Stimulated activated CD8-positive, alpha-beta memory T cell treated with anti-CD3 and anti-CD28 coated beads, Interleukin-15, amount 100 ng/mL, for 4 hours (primary cell): Measurements from ENCODE around the gene GPR137.

ENCODE experiments used
- DNase-seq, 2 donors: peaks; one replicate each; pipeline ENCODE4 v3.0.0-alpha.2; 2020; ENCODE audit warnings: low read depth in 2 of 2

Gene GPR137

DNA sequence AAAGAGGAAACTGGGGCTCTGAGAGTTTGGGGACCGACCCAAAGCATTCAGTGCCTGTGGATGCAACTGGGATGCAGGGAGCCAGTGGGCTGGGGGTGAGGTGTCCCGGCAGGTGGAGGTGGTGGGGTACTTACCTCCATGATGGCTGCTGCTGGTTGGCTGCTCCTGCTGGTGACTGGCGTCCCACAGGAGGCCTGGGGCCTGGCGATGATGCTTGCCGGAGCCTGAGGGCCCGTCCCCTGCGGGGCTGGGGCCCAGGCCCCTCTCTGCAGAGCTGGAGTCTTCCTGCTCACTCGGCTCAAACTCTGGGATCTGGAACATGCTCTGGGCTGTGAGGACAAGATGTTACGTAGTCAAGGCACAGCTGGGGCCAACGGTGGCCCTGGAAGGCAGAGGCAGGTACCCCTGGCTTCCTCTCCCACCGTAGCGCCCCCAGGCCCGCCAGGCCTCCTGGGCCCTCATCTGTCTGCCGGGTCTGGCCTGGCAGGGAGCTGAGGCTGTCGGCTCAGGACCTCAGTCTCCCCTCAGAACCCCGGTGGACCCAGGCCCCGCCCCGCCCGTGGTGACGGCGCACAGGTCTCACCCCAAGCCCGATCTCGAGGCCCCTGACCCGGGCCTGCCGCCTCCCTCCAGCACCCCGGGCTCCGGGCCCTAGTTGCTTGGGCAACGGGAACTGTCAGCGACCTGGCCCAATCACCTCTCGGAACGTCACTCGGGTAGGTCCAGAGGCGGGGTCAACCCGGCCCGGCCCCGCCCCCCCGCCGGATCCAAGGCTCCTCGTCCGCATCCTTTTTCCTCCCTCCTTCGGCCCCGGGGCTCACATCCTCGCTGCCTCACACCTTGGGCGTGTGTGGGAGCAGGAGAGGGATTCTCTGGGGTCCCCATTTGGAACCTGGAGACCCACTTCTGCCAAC is 1.3 kb upstream of the GPR137 start, which contains the start of gene BAD:
Gene BAD (minus strand): TSS at position 618 of the 914 bp plus-strand sequence. CDS start 297 bp downstream, at position 321.
- peak; percentile 82 to 84 for DNase-seq

DNA sequence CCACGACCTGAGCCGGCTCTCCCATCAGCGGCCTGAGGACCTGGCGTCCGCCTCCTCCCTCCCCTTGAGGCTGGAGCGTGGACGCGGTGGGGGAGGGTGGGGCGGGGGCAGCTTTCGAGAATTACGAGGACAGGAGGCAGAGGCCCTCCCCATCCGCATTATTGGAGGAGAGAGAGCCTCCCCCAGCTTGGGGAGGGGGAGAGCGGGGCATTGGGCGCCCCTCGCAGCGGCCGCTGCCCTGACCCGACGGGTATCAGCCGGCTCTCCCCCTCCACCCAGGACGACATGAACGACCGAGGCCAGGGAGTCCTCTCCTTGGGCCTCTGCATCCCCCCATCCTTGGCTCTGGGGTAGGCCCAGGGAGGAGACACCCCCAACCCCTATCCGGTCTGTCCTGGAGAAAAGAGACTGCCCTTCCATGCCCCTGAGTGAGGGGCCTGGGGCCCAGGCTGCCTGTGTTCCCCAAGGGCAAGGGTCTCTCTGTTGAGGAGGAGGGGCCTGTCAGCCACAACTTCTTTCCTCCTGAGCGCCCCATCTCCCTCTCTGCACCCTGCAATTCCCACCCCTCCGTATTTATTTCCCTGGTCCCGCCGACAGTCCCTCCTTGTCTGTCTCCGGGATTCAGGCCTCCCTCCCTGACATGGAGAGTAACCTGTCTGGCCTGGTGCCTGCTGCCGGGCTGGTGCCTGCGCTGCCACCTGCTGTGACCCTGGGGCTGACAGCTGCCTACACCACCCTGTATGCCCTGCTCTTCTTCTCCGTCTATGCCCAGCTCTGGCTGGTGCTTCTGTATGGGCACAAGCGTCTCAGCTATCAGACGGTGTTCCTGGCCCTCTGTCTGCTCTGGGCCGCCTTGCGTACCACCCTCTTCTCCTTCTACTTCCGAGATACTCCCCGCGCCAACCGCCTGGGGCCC is 495 bp downstream of the GPR137 start:
- no peak for DNase-seq

DNA sequence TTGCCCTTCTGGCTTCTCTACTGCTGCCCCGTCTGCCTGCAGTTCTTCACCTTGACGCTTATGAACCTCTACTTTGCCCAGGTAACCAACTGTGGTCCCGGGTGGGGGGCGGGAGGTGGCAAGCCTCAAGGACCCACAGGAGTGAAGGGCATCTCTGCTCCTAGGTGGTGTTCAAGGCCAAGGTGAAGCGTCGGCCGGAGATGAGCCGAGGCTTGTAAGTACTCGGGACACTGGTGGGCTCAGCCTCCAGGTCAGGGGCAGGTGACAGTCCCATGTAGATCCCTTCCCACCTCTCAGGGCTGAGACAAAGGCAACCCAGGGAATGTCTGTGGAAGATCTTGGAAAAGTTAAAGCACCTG is 1.1 kb downstream of the GPR137 start:
- DNase-seq, result no peak

DNA sequence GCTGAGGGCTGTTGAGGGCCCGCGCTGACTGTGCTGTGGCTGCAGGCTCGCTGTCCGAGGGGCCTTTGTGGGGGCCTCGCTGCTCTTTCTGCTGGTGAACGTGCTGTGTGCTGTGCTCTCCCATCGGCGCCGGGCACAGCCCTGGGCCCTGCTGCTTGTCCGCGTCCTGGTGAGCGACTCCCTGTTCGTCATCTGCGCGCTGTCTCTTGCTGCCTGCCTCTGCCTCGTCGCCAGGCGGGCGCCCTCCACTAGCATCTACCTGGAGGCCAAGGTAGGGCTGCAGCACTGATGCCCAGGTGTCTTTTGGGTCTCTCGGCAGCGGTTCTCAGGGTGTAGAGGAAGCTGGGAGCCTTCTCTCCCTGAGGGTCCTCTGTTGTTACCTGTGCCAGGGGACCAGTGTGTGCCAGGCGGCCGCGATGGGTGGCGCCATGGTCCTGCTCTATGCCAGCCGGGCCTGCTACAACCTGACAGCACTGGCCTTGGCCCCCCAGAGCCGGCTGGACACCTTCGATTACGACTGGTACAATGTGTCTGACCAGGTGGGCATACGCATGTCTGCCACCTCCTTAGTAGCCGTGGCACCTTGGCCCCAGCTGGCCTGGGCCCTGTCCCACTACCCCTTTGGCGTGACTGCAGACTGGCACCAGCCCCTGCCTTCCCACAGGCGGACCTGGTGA is 2.2 kb downstream of the GPR137 start:
- no peak for DNase-seq

DNA sequence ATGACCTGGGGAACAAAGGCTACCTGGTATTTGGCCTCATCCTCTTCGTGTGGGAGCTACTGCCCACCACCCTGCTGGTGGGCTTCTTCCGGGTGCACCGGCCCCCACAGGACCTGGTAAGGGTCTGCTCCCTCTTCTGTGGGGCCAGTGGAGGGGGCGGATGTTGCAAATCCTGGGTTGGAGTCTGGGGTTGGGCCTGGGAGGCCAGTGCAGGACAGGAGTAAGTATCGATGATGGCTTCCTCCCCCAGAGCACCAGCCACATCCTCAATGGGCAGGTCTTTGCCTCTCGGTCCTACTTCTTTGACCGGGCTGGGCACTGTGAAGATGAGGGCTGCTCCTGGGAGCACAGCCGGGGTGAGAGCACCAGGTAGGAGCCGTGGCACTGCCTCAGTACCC is 2.7 kb downstream of the GPR137 start:
- no peak for DNase-seq

DNA sequence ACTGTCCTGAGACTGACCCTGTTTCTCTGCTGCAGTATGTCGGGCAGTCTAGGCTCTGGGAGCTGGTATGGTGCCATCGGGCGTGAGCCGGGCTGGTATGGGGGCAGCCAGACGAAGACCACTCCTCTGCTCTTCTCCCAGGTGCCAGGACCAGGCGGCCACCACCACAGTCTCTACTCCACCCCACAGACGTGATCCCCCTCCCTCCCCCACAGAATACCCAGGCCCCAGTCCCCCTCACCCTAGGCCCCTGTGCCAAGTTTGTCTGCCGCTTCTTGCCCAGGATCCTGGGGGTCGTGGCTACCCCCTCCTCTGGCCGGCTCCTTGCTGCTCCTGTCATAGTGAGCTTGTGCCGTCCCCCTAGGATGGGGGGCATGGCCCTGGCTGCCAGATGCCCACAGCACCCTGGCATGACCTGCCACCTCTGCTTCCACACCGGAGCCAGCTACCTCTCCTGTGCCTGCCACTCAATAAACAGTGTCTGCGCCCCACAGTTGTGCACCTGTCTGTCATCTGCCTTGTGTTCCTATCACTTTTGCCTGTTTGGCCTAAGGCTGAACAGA is 3.4 kb downstream of the GPR137 start:
- no peak for DNase-seq

DNA sequence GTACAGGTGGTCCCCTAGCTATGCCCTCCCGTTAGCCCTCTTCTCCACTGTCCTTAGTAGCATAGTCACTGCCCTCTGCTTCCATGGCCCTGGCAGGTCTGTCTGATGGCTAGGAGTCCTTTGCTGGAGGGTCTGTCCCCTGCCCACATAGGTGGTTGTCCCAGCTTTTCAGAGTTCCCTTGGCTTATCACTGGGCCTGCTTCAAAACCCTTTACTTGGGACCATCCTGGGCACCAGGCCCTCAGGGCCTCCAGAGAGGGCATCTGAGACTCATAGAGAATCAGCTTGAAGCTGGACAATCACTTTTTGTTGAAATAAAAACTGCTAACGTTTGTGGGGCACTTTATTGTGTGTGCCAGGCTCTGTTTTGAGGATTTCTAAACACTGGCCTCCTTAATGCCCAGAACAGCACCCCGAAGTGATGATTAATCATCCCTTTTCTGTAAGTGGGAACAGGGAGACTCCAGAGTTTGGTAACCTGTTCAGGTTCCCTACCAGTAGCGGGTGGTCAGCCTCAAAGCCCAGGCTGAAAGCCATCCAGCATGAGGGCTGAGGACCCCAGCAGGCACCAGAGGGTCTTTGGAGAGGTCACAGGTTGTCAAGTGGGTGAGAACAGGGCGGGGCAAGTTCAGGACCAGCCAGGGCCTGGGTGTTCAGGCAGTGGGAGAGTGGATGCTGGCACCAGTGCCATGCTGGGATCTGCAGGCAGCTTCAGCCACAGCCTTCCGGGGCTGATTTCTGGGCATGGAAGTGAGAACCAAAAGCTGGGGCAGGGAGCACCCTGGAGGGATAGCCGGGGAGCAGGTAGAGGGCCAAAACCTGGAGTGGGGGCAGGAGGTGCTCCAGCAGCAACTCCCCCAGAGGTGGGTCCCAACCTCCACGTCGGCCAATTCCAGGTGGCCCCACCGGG is 5.0 kb downstream of the GPR137 start:
- no peak for DNase-seq

DNA sequence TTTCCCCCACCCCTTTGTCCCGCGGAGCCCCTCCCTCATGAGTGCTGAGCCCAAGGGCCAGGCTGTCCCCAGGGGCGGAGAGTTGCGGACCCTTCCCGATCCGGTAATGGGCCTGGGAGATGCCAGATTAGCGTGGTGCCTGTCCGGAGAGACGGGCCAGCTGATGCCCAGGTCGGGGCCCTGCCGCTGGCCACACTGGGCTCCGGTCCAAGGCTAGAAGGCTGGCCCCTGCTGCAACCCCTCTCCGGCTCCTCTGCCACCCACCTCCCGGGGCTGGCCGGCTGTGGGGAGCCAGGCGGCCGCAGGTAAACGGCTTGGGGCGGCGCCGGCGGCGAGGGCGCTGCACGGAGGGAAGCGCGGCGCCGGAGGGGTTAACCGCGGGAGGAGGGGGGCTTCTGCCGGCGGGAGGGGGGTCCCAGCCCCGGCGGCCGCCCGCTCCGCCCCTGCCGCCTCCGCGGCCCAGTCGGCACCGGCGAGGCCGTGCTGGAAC is 5.7 kb downstream of the GPR137 start, which contains the start of gene KCNK4:
Gene KCNK4 (plus strand): TSS at position 41 of the 490 bp plus-strand sequence. CDS start 1,717 bp downstream, outside the sequence.
- DNase-seq, result no peak

DNA sequence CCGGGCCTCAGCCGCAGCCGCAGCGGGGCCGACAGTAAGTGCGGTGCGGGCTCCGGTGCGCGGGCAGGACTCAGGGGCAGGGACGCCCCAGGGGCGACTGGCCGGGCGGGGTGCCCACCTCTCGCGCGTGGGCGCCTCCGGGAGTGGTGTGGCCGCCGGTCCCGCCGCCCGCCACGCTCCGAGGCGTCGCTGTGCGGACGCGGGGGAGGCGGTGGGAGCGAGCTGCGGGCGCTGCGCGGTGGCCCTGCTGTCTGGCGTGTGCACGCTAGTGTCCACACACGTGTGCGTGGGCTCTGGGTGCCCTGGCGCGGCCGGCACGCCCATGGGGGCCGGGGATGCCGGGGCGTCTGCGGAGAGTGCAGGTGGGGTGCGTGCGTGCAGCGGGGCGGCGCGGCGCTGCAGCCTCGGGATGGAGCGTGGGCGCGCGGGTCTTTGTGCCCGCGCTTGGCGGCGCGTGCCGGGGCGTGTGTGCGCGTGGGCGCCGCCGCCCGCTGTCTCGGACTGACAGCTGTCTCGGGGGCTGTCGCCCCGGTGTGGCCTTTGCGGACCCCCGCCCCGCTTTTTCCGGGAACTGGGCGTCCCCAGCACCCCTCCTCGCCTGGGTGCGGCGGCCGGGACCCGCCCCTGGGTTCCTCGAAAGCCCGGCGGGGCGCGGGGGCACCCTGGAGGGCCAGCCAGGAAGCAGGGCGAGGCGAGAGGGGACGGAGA is 6.3 kb downstream of the GPR137 start:
- no peak for DNase-seq

DNA sequence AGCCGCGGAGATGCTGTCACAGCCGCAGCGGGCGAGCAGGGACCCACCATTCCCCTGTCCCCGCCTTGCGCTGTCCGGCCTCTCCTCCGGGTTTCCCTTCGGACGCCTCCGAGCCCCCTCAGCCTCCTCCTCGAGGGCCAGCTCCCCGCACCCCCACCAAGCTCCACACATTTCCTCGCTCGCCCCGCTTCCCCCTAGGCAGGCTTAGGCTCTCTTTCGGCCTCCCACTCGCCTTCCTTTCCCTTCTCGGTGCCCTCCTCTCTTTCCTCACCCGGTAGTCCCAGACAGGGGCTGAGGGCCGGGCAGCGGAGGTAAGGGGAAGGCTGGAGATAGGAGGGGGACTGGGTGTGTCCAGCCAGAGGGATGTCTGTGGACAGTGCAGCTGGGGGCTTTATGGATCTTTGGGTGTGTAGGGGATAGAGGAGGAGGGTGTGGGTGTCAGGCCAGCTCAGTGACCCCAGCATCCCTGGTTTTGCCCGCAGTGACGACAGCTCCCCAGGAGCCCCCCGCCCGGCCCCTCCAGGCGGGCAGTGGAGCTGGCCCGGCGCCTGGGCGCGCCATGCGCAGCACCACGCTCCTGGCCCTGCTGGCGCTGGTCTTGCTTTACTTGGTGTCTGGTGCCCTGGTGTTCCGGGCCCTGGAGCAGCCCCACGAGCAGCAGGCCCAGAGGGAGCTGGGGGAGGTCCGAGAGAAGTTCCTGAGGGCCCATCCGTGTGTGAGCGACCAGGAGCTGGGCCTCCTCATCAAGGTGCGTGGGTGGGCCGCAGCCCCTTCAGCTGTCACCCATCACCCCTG is 7.0 kb downstream of the GPR137 start:
- DNase-seq, result no peak

DNA sequence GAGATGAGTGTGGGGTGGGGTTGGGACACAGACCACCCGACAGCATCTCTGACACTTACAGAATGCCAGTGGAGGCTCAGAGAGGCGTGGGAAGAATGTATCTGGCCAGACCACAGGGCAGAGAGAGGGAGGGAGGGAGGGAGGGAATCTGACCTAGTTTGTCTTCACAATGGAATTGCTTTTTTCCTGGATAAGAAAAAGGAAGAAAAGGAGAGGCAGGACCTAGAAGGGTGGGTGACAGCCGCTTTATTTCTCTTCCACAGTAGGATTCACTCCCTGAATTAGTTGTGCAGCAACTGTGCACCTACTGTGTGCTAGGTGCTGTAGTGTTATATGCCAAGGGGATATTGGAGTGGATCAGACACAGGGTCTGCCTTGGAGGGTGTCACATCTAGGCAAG is 9.1 kb downstream of the GPR137 start:
- DNase-seq, result no peak

DNA sequence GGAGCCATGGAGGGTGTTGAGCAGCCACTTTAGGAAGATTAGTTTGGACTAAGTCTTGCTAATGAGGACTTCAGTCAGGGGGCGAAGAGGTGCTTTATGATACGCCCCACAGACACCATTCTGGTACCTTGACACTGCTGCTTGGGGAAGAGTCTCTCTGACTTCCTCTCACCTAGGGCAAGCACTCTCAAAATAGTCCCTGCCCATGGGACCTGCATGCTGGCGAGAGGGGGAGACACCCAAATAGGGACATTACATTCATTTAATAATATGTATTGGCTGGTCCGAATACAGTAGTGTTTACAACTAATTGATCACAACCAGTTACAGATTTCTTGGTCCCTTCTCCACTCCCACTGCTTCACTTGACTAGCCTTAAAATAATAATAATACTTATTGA is 10.1 kb downstream of the GPR137 start:
- DNase-seq, result no peak

DNA sequence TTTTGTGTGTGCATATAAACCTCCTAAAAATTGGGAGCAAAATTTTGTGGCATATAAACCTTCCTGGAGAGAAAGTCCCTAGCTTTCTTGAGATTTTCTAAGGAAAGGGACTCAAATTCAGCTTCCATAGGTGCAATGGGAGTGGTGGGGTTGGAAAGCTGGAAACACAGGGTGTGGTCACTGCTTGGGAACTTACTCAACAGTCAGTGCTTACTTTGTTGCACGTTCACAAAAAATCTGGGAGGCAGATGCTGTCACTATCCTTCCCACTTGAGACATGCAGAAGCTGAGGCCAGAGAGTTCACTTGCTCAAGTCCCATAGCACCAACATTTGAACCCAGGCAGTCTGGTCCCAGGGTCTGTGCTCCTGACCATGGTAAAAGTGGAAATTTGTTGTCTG is 10.6 kb downstream of the GPR137 start:
- DNase-seq, result no peak

DNA sequence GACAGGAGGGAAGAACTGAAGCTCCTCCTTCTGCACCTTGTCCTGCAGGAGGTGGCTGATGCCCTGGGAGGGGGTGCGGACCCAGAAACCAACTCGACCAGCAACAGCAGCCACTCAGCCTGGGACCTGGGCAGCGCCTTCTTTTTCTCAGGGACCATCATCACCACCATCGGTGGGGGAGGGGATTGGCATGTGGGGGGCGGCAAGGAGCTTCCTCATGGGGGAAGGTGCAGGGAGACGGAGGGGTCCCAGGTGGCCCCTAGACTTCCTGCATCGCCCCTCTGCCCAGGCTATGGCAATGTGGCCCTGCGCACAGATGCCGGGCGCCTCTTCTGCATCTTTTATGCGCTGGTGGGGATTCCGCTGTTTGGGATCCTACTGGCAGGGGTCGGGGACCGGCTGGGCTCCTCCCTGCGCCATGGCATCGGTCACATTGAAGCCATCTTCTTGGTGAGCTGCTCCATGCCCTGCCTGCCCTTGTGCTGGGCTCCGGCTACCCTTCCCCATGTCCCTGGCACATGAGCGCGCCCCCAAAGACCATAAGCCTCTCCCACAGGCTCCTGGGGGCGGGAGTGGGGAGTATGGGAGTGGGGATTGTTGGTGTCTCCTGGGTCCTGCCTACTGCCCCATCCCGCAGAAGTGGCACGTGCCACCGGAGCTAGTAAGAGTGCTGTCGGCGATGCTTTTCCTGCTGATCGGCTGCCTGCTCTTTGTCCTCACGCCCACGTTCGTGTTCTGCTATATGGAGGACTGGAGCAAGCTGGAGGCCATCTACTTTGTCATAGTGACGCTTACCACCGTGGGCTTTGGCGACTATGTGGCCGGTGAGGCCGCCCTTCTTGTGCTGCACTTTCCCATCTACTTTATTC is 11.4 kb downstream of the GPR137 start:
- DNase-seq, result no peak

DNA sequence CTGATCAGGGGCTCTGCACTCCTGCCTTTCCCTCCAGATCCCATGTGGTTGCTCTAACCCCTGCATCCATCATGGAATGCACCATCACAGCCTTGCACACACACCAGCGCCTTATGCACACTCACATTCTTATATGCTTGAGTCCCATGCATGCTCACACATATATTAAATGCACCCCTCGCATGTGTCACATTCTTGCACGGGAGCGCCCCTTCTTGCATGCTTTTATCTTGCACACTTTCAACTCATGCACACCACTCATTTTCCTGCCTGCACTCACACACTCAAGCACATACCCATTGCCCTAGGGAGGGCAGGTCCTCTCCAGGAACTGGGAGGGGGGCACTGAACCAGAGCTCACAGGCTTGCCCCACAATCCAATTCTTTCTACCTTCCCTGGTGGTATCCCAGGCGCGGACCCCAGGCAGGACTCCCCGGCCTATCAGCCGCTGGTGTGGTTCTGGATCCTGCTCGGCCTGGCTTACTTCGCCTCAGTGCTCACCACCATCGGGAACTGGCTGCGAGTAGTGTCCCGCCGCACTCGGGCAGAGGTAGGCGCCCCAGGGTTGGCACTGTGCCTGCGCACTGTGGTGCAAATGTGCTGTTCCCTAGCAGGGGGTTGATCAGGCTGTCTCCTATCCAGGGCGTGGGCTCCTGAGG is 12.2 kb downstream of the GPR137 start:
- DNase-seq, result no peak

DNA sequence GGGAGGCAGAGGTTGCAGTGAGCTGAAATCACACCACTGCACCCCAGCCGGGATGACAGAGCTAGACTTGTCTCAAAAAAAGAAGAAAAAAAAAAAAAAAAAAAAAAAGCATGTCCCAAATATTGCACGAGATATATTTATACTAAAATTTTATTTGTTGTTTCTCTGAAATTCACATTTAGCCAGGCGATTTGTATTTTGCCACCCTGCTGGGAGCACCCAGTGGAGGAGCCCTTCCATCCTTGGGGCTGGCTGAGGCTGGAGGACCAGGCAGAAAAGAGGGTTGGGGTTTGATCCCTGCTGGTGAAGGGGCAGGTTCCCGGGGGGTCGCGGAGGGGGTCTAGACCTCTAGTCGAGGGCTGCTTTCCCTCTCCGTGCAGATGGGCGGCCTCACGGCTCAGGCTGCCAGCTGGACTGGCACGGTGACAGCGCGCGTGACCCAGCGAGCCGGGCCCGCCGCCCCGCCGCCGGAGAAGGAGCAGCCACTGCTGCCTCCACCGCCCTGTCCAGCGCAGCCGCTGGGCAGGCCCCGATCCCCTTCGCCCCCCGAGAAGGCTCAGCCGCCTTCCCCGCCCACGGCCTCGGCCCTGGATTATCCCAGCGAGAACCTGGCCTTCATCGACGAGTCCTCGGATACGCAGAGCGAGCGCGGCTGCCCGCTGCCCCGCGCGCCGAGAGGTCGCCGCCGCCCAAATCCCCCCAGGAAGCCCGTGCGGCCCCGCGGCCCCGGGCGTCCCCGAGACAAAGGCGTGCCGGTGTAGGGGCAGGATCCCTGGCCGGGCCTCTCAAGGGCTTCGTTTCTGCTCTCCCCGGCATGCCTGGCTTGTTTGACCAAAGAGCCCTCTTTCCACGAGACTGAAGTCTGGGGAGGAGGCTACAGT is 13.6 kb downstream of the GPR137 start:
- DNase-seq, result no peak
